ENCODE results near the gene METTL3. TPM values are rescaled to one million over a fixed set of nuclear protein-coding genes. Genes with fewer than 3 reads are reported as not detected.

METTL3 gene
- total and polyA plus RNA-seq, 2 of the 13 experiments (the other 11 are each of a cell fraction or from before 2014, with no cell fraction given), result 123 to 130 TPM

DNA sequence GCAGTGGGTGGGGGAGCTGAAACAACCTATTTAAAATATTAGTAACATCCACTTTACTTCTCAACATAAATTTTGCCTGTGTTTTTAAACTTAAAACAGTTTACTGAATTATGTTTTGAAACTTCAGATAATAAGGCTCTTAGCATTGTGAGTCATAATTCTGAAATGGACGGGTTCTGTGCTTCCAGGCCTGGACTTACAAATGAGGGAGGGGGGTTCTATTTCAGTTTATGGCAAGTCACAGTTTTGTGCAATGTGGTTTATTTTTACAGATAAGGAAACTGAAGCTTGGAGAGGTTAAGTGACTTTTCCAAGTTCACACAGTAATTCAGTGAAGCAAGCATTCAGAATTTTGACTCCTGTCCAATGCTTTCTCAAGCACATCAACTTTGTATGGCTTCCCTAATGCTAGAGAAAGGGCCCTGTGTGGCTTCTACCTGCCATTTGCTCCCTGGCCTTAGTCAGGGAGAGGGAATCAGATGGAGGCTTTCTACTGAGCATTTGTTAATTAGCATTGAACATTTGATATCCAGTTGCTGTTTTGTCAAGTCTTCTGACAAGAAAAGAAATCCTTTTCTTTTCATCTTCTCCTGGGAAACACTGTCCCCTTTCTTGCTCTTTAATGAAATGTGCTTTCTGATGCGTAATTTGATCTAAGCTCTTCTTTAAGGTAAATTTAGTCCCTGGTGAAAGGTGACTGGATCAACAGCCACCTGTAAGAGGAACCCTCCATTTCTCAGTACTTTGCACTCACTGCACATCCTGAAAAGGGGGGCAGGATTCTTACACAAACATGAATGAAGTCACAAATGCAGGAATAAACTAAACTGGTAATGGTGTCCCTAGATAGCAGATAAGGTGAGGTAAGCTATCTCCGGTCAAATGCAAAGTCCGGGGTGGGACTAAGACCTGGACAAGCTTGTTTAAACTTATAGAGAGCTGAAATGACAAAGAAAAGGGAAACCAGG is 17.5 kb upstream of the METTL3 start (continued):
- 0 out of 4 replicates have a peak, but pooled peaks of 1 of the 2 experiments have one; percentile 4 for TF ChIP-seq MAFK (conservative IDR thresholded peaks at IDR 0.05 in 1 of 2, IDR thresholded peaks at IDR 0.05 in 1 of 2; ENCODE audit: low read length in 2 of 2)
- no peak for TF ChIP-seq NCOA5 (CRISPR knock-in tag; IDR thresholded peaks at IDR 0.05)
- no peak for TF ChIP-seq ZFP91 (CRISPR knock-in tag; IDR thresholded peaks at IDR 0.05; ENCODE audit: borderline replicate concordance)
- peak; percentile 63; the same call in 1 of the 2 replicates for TF ChIP-seq TFDP2 (CRISPR knock-in tag; IDR thresholded peaks at IDR 0.05)
- no peak for TF ChIP-seq ZNF337 (CRISPR knock-in tag; IDR thresholded peaks at IDR 0.05; ENCODE audit: borderline replicate concordance, low read depth)
- no peak for TF ChIP-seq CHCHD3 (CRISPR knock-in tag; IDR thresholded peaks at IDR 0.05)
- no peak for TF ChIP-seq ZNF547 (CRISPR knock-in tag; IDR thresholded peaks at IDR 0.05)
- TF ChIP-seq, protein P1, sequence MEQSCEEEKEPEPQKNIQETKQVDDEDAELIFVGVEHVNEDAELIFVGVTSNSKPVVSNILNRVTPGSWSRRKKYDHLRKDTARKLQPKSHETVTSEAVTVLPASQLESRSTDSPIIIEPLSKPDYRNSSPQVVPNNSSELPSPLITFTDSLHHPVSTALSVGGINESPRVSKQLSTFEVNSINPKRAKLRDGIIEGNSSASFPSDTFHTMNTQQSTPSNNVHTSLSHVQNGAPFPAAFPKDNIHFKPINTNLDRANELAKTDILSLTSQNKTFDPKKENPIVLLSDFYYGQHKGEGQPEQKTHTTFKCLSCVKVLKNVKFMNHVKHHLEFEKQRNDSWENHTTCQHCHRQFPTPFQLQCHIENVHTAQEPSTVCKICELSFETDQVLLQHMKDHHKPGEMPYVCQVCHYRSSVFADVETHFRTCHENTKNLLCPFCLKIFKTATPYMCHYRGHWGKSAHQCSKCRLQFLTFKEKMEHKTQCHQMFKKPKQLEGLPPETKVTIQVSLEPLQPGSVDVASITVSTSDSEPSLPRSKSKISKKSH (CRISPR knock-in tag; IDR thresholded peaks at IDR 0.05; ENCODE audit: borderline replicate concordance), result no peak
- no peak for TF ChIP-seq ZFP62 (CRISPR knock-in tag; IDR thresholded peaks at IDR 0.05)
- no peak for TF ChIP-seq RBM39 (IDR thresholded peaks at IDR 0.05; ENCODE audit: low read depth, low read length, poor library complexity, severe bottlenecking)
- TF ChIP-seq HOXD1 (CRISPR knock-in tag; IDR thresholded peaks at IDR 0.05), result peak; percentile 65; the same call in 1 of the 2 replicates
- no peak for TF ChIP-seq HHEX (CRISPR knock-in tag; IDR thresholded peaks at IDR 0.05)
- TF ChIP-seq, protein P2, sequence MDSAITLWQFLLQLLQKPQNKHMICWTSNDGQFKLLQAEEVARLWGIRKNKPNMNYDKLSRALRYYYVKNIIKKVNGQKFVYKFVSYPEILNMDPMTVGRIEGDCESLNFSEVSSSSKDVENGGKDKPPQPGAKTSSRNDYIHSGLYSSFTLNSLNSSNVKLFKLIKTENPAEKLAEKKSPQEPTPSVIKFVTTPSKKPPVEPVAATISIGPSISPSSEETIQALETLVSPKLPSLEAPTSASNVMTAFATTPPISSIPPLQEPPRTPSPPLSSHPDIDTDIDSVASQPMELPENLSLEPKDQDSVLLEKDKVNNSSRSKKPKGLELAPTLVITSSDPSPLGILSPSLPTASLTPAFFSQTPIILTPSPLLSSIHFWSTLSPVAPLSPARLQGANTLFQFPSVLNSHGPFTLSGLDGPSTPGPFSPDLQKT (CRISPR knock-in tag; IDR thresholded peaks at IDR 0.05; ENCODE audit: borderline replicate concordance), result no peak
- TF ChIP-seq, protein P3, sequence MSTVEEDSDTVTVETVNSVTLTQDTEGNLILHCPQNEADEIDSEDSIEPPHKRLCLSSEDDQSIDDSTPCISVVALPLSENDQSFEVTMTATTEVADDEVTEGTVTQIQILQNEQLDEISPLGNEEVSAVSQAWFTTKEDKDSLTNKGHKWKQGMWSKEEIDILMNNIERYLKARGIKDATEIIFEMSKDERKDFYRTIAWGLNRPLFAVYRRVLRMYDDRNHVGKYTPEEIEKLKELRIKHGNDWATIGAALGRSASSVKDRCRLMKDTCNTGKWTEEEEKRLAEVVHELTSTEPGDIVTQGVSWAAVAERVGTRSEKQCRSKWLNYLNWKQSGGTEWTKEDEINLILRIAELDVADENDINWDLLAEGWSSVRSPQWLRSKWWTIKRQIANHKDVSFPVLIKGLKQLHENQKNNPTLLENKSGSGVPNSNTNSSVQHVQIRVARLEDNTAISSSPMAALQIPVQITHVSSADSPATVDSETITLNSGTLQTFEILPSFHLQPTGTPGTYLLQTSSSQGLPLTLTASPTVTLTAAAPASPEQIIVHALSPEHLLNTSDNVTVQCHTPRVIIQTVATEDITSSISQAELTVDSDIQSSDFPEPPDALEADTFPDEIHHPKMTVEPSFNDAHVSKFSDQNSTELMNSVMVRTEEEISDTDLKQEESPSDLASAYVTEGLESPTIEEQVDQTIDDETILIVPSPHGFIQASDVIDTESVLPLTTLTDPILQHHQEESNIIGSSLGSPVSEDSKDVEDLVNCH (CRISPR knock-in tag; IDR thresholded peaks at IDR 0.05), result no peak
- TF ChIP-seq, protein P4, sequence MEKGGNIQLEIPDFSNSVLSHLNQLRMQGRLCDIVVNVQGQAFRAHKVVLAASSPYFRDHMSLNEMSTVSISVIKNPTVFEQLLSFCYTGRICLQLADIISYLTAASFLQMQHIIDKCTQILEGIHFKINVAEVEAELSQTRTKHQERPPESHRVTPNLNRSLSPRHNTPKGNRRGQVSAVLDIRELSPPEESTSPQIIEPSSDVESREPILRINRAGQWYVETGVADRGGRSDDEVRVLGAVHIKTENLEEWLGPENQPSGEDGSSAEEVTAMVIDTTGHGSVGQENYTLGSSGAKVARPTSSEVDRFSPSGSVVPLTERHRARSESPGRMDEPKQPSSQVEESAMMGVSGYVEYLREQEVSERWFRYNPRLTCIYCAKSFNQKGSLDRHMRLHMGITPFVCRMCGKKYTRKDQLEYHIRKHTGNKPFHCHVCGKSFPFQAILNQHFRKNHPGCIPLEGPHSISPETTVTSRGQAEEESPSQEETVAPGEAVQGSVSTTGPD (CRISPR knock-in tag; IDR thresholded peaks at IDR 0.05), result no peak
- TF ChIP-seq, protein P5, sequence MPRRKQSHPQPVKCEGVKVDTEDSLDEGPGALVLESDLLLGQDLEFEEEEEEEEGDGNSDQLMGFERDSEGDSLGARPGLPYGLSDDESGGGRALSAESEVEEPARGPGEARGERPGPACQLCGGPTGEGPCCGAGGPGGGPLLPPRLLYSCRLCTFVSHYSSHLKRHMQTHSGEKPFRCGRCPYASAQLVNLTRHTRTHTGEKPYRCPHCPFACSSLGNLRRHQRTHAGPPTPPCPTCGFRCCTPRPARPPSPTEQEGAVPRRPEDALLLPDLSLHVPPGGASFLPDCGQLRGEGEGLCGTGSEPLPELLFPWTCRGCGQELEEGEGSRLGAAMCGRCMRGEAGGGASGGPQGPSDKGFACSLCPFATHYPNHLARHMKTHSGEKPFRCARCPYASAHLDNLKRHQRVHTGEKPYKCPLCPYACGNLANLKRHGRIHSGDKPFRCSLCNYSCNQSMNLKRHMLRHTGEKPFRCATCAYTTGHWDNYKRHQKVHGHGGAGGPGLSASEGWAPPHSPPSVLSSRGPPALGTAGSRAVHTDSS (CRISPR knock-in tag; conservative IDR thresholded peaks at IDR 0.05), result no peak
